Neural progenitor cell (in vitro differentiated cells): Measurements from ENCODE around the gene C17orf113. TPM values are rescaled to one million over a fixed set of nuclear protein-coding genes. Genes with fewer than 3 reads are reported as not detected.

Experiments
- DNase-seq: peaks from one replicate; pipeline ENCODE4 v3.0.0-alpha.2; 2016; ENCODE audit warnings: low spot score
- H2AFZ ChIP-seq: fragments of 200-600 bp; sonication (generic); replicated peaks from 2 replicates; pipeline ENCODE4 v1.6.1; 2016; ENCODE audit warnings: antibody characterized with exemption
- H3F3A ChIP-seq: fragments of 200-600 bp; sonication (generic); 2 replicates; pipeline ENCODE4 v1.6.1; 2016; ENCODE audit warnings: antibody characterized with exemption, low read depth
- H3K27ac ChIP-seq: fragments of 200-600 bp; sonication (generic); 2 replicates; pipeline ENCODE4 v1.5.1; 2016; ENCODE audit warnings: mild to moderate bottlenecking
- H3K27me3 ChIP-seq: fragments of 200-600 bp; sonication (generic); 2 replicates; pipeline ENCODE4 v1.6.1; 2016; ENCODE audit warnings: mild to moderate bottlenecking, moderate library complexity
- H3K36me3 ChIP-seq: fragments of 200-600 bp; sonication (generic); 2 replicates; pipeline ENCODE4 v1.5.1; 2016
- H3K4me1 ChIP-seq: fragments of 200-600 bp; sonication (generic); 2 replicates; pipeline ENCODE4 v1.6.1; 2016; ENCODE audit warnings: mixed run types
- H3K4me2 ChIP-seq: fragments of 200-600 bp; sonication (generic); 2 replicates; pipeline ENCODE4 v1.6.1; 2016
- H3K4me3 ChIP-seq: fragments of 200-600 bp; sonication (generic); 2 replicates; pipeline ENCODE4 v1.5.1; 2016
- H3K79me2 ChIP-seq: fragments of 200-600 bp; sonication (generic); 2 replicates; pipeline ENCODE4 v1.6.1; 2016; ENCODE audit warnings: low read depth
- H3K9ac ChIP-seq: fragments of 200-600 bp; sonication (generic); 2 replicates; pipeline ENCODE4 v1.6.1; 2016
- H3K9me3 ChIP-seq: fragments of 200-600 bp; sonication (generic); 2 replicates; pipeline ENCODE4 v1.5.1; 2016; ENCODE audit warnings: low read depth
- H4K20me1 ChIP-seq: fragments of 200-600 bp; sonication (generic); 2 replicates; pipeline ENCODE4 v1.6.1; 2016; ENCODE audit warnings: low read depth
- H3K27ac Mint-ChIP-seq: 3 replicates; pipeline ENCODE4 v1.8.0; 2021; ENCODE audit warnings: mixed read lengths
- H3K27me3 Mint-ChIP-seq: 2 replicates; pipeline ENCODE4 v1.8.0; 2022; ENCODE audit warnings: low read depth, mild to moderate bottlenecking, inconsistent platforms, moderate library complexity, mixed read lengths; ENCODE audit not compliant: insufficient read depth
- H3K36me3 Mint-ChIP-seq: 3 replicates; pipeline ENCODE4 v1.8.0; 2021; ENCODE audit warnings: mixed read lengths
- H3K4me1 Mint-ChIP-seq: 3 replicates; pipeline ENCODE4 v1.8.0; 2021; ENCODE audit warnings: mixed read lengths
- H3K4me3 Mint-ChIP-seq: 3 replicates; pipeline ENCODE4 v1.8.0; 2021; ENCODE audit warnings: mild to moderate bottlenecking, moderate library complexity, mixed read lengths
- H3K9me3 Mint-ChIP-seq: 3 replicates; pipeline ENCODE4 v1.8.0; 2020; ENCODE audit warnings: mixed read lengths
- EZH2 ChIP-seq: fragments of 200-600 bp; sonication (generic); IDR thresholded peaks from 2 replicates; pipeline ENCODE4 v1.6.1; 2017; ENCODE audit warnings: antibody characterized with exemption, mild to moderate bottlenecking, moderate library complexity
- EZH2phosphoT487 ChIP-seq: fragments of 200-600 bp; sonication (generic); IDR thresholded peaks from 2 replicates; pipeline ENCODE4 v1.6.1; 2017; ENCODE audit warnings: antibody characterized with exemption
- total RNA-seq: library from RNA; depleted of rRNA; stranded (reverse); fragments of >200 nt; gene quantifications from 2 replicates; pipeline ENCODE4 v1.2.3, GENCODE V29; 2015; ENCODE audit warnings: low replicate concordance
- TF ChIP-seq, protein P1 (sequence below): fragments of 200-600 bp; sonication (generic); IDR thresholded peaks from 2 replicates; pipeline ENCODE4 v1.5.1; 2017; ENCODE audit warnings: antibody characterized with exemption, mild to moderate bottlenecking

C17orf113 gene
- total RNA-seq, 1 donor from 2014 or later, result 2.2 TPM

DNA sequence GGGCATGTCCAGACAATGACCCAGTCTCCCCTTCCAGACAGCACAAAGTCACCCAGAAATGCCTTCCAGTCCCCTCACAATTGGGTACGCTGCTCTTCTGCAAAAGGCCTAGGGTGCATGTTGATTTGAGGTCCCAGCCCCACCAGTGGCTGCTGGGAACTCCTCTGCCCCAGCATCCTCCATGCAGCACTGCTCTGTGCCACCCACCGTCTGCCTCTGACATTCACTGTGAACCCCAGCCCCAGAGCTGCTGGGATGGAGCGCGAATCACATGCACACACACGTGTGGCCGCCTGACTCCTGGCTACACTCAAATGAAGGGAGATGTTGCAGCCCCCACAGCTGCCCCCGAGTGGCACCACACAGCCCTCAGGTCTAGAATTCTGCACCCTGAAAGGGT is 1.2 kb upstream of the C17orf113 start:
- H3K27me3 Mint-ChIP-seq, result peaks cover 25% of the 10 kb centered on the region
- peak overlapping the region; percentile 75 for H3K4me3 Mint-ChIP-seq

DNA sequence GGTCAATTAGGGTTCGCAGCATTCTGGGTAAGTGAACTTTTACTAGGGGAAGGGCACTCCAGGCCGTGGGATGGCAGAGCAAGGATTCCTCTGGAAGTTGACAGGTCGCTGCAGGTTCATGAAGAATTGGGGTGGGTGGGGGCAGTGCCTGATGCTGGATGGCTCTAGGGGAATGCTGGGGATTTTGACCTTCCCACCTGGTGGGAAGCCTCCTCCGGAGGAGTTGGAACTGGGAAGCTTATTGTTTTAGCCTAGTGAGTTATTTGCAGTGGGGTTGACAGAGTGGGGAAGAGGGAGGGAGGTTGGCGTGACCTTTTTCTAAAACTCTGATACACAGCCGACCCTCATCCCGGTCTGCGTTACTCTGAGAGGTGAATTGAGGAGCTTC is 606 bp upstream of the C17orf113 start:
- H3K4me2 ChIP-seq, result peak overlapping the region; percentile 97
- H3K4me1 Mint-ChIP-seq, result peaks cover 43% of the 10 kb centered on the region
- DNase-seq, result no peak
- H4K20me1 ChIP-seq, result no peaks in the 10 kb centered on the region
- no peaks in the 10 kb centered on the region for H3K9me3 Mint-ChIP-seq
- peaks cover 30% of the 10 kb centered on the region for H3F3A ChIP-seq
- peaks cover 30% of the 10 kb centered on the region for H3K4me1 ChIP-seq
- H3K9me3 ChIP-seq, result no peaks in the 10 kb centered on the region
- TF ChIP-seq EZH2phosphoT487 (no peak), EZH2 (no peak)
- TF ChIP-seq, protein P1, sequence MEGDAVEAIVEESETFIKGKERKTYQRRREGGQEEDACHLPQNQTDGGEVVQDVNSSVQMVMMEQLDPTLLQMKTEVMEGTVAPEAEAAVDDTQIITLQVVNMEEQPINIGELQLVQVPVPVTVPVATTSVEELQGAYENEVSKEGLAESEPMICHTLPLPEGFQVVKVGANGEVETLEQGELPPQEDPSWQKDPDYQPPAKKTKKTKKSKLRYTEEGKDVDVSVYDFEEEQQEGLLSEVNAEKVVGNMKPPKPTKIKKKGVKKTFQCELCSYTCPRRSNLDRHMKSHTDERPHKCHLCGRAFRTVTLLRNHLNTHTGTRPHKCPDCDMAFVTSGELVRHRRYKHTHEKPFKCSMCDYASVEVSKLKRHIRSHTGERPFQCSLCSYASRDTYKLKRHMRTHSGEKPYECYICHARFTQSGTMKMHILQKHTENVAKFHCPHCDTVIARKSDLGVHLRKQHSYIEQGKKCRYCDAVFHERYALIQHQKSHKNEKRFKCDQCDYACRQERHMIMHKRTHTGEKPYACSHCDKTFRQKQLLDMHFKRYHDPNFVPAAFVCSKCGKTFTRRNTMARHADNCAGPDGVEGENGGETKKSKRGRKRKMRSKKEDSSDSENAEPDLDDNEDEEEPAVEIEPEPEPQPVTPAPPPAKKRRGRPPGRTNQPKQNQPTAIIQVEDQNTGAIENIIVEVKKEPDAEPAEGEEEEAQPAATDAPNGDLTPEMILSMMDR, result no peak
- H3K79me2 ChIP-seq, result no peaks in the 10 kb centered on the region
- peaks cover 25% of the 10 kb centered on the region for H3K27me3 ChIP-seq
- peaks cover 25% of the 10 kb centered on the region for H3K27me3 Mint-ChIP-seq
- H3K9ac ChIP-seq, result no peak overlapping the region
- H3K36me3 ChIP-seq, result no peaks in the 10 kb centered on the region
- peak overlapping the region; percentile 36 for H3K27ac Mint-ChIP-seq
- no peak overlapping the region for H2AFZ ChIP-seq
- H3K4me3 ChIP-seq, result peak overlapping the region; percentile 82
- no peak overlapping the region for H3K27ac ChIP-seq
- no peaks in the 10 kb centered on the region for H3K36me3 Mint-ChIP-seq
- peak overlapping the region; percentile 91 for H3K4me3 Mint-ChIP-seq

More for the DNA sequence above, 1.2 kb upstream of the C17orf113 start:
- TF ChIP-seq EZH2 (no peak), EZH2phosphoT487 (no peak)
- TF ChIP-seq, protein P1, result no peak
- H3K9me3 ChIP-seq, result no peaks in the 10 kb centered on the region
- no peaks in the 10 kb centered on the region for H4K20me1 ChIP-seq
- H3F3A ChIP-seq, result peaks cover 31% of the 10 kb centered on the region
- peaks cover 25% of the 10 kb centered on the region for H3K27me3 ChIP-seq
- Mint-ChIP-seq H3K9me3 (no peaks in the 10 kb centered on the region), H3K27ac (peak overlapping the region; percentile 69), H3K4me1 (peaks cover 49% of the 10 kb centered on the region), H3K36me3 (no peaks in the 10 kb centered on the region)
- H3K27ac ChIP-seq, result no peak overlapping the region
- H3K36me3 ChIP-seq, result no peaks in the 10 kb centered on the region
- DNase-seq, result no peak
- H3K4me2 ChIP-seq, result no peak overlapping the region
- H2AFZ ChIP-seq, result no peak overlapping the region
- no peak overlapping the region for H3K4me3 ChIP-seq
- H3K79me2 ChIP-seq, result no peaks in the 10 kb centered on the region
- H3K4me1 ChIP-seq, result peaks cover 30% of the 10 kb centered on the region
- no peak overlapping the region for H3K9ac ChIP-seq

DNA sequence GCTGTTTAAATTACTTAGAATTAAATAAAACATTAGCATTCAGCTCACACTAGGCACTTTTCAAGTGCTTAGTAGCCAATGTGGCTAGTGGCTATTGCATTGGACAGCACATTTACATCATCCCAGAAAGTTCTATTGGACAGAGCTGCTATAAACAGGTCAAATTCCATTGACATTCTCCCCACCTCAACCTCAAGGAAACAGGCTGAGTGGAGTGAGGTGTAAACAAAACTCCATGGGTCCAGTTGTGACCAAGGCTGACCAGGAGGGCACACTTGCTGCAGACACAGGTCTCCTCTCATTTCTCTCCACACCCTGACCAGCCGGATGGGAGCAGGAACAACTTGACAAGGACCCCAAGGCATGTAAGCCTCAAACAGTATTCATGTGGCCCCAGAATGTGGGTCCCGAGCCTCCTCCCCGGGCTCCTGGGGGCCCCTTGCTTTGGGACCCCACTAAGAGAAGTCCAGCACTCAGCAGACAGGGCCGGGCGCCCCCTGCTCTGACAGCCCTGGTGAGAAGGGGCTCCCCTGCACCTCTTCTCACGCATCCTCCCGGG is 488 bp downstream of the C17orf113 start:
- Histone ChIP-seq H3K9me3 (no peaks in the 10 kb centered on the region), H3K36me3 (no peaks in the 10 kb centered on the region), H3K27ac (no peak overlapping the region), H2AFZ (peak overlapping the region; percentile 98), H3K4me1 (peaks cover 26% of the 10 kb centered on the region), H4K20me1 (no peaks in the 10 kb centered on the region), H3K4me3 (peak overlapping the region; percentile 82), H3K27me3 (peaks cover 25% of the 10 kb centered on the region), H3K4me2 (peak overlapping the region; percentile 97), H3K79me2 (no peaks in the 10 kb centered on the region), H3F3A (peaks cover 27% of the 10 kb centered on the region), H3K9ac (peak overlapping the region; percentile 39)
- no peaks in the 10 kb centered on the region for H3K9me3 Mint-ChIP-seq
- H3K27me3 Mint-ChIP-seq, result peaks cover 19% of the 10 kb centered on the region
- peak overlapping the region; percentile 82 for H3K27ac Mint-ChIP-seq
- no peaks in the 10 kb centered on the region for H3K36me3 Mint-ChIP-seq
- H3K4me1 Mint-ChIP-seq, result peaks cover 32% of the 10 kb centered on the region
- TF ChIP-seq EZH2, result no peak
- no peak for DNase-seq
- peak overlapping the region; percentile 95 for H3K4me3 Mint-ChIP-seq

DNA sequence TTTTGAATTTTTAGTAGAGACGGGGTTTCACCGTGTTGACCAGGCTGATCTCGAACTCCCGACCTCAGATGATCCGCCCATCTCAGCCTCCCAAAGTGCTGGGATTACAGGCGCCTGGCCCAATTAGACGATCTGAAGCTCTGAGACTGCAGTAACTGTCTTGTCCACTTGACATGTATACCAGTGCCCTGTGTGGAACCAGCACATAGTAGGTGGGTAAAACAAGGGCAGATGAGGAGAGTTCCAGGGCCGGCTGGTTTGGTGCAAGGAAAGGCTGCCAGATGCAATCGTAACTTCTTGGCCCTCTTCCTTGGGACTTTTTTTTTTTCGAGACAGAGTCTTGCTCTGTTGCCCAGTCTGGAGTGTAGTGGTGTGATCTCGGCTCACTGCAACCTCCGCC is 3.1 kb downstream of the C17orf113 start:
- H3K9ac ChIP-seq, result no peak overlapping the region
- no peaks in the 10 kb centered on the region for H3K9me3 ChIP-seq
- Mint-ChIP-seq H3K27ac (no peak overlapping the region), H3K36me3 (no peaks in the 10 kb centered on the region), H3K27me3 (peaks cover 15% of the 10 kb centered on the region), H3K4me1 (peaks cover 16% of the 10 kb centered on the region), H3K9me3 (no peaks in the 10 kb centered on the region), H3K4me3 (no peak overlapping the region)
- no peaks in the 10 kb centered on the region for H3K36me3 ChIP-seq
- no peak overlapping the region for H3K4me2 ChIP-seq
- DNase-seq, result no peak
- H3K79me2 ChIP-seq, result no peaks in the 10 kb centered on the region
- no peak overlapping the region for H3K4me3 ChIP-seq
- peaks cover 12% of the 10 kb centered on the region for H3K4me1 ChIP-seq
- peaks cover 19% of the 10 kb centered on the region for H3F3A ChIP-seq
- H3K27me3 ChIP-seq, result peaks cover 13% of the 10 kb centered on the region
- no peaks in the 10 kb centered on the region for H4K20me1 ChIP-seq
- TF ChIP-seq, protein P1, result no peak
- TF ChIP-seq EZH2, result no peak
- TF ChIP-seq EZH2phosphoT487, result no peak
- H3K27ac ChIP-seq, result no peak overlapping the region
- H2AFZ ChIP-seq, result no peak overlapping the region
